Omental fat pad (tissue), 4 donors: ENCODE measurements around the gene TMEM214. TPM values are rescaled to one million over a fixed set of nuclear protein-coding genes. Genes with fewer than 3 reads are reported as not detected.
A peak's percentile ranks its signal among the peaks of the same experiment; 100 is the strongest.
"Not testable (repeated sequence)": the region's sequence is repeated elsewhere in the genome, so short reads cannot be mapped to it uniquely, and the experiment has no call there.

ENCODE experiments used
- ATAC-seq: fragments of 150-250 bp; one replicate; pipeline ENCODE4 v1.9.1; 2016; ENCODE audit warnings: mild to moderate bottlenecking, moderate library complexity; ENCODE audit not compliant: low FRiP score
- DNase-seq: peaks from one replicate; pipeline ENCODE4 v3.0.0-alpha.2; 2019; ENCODE audit warnings: low spot score
- total RNA-seq, 4 donors: library from RNA; depleted of rRNA; stranded (reverse); fragments of >200 nt; gene quantifications; one replicate each; pipeline ENCODE4 v1.1.0, GENCODE V29; 2016
- TF ChIP-seq, protein P1 (sequence below), 3 donors: fragments of 450-650 bp; IDR thresholded peaks; one replicate each; pipeline ENCODE4 v1.5.1; 2016 to 2017; ENCODE audit warnings: antibody characterized with exemption in 3 of 3, mild to moderate bottlenecking in 3 of 3, moderate library complexity in 2 of 3

Gene TMEM214
- total RNA-seq, 4 donors from 2014 or later: 52.4 to 76.0 (median 64.7) TPM

DNA sequence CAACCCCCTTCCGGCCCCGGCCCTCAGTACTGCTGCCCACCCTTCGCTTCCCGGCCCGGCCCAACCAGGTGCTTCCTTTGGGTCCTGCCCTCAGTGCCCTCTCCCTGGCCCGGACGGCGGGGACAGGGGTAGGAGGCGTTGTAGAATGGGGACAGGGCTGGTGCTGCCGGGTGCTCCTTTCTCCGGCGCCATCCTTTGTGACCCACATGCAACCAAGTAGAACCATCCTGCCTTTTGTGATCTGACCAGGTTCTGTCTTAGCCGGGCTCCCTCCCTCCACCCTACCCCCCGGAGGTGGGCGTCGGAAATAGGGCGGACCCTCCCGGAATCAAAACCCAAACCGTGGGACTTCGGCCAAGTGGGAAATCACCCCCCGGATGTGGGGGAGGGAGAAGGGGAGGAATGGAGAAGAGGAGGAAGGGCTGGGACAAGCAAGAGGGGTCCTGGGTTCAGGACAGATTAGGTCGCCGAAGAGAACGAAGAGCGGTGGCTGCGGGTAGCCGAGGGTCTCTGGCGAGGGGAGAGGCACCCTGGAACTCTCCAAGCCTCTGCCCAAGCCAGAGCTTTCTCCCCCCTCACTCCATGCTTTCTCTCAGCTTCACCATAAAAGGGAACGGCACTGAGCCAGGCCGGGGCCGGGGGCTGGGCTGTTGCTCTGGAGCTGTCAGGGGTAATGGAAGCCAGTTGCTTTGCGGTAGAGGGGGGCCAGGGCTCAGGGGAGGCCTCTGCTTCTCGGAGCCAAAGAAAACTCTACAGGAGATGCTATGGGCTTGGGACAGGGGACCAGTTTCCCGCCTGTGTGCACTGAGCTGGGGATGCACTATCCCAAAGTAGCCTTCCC, 39.4 kb downstream of the TMEM214 start:
- peak; percentile 47 for ATAC-seq

DNA sequence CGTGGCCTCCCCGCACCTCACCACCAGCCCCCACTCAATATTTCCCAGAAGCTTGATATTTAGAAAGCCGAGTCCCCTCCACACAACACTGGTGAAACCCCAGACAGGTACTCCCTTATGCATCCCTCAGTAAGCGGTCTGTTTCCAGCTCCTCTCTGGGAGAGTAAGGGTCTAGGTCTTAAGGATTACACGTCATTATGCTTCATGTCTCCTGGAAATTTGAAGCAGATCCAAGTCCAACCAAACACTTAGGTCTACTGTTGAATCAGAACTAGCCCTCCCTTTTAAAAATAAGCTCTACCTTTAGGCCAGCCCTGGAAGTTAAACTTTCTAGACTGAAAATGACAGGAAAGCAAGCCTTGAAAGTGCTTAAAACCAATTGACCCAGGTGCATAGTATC, 40.2 kb downstream of the TMEM214 start:
- TF ChIP-seq, protein P1, sequence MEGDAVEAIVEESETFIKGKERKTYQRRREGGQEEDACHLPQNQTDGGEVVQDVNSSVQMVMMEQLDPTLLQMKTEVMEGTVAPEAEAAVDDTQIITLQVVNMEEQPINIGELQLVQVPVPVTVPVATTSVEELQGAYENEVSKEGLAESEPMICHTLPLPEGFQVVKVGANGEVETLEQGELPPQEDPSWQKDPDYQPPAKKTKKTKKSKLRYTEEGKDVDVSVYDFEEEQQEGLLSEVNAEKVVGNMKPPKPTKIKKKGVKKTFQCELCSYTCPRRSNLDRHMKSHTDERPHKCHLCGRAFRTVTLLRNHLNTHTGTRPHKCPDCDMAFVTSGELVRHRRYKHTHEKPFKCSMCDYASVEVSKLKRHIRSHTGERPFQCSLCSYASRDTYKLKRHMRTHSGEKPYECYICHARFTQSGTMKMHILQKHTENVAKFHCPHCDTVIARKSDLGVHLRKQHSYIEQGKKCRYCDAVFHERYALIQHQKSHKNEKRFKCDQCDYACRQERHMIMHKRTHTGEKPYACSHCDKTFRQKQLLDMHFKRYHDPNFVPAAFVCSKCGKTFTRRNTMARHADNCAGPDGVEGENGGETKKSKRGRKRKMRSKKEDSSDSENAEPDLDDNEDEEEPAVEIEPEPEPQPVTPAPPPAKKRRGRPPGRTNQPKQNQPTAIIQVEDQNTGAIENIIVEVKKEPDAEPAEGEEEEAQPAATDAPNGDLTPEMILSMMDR (IDR thresholded peaks at IDR 0.05): no peak
- DNase-seq (no peak), ATAC-seq (no peak)

More for the DNA sequence above, 39.4 kb downstream of the TMEM214 start:
- TF ChIP-seq, protein P1 (IDR thresholded peaks at IDR 0.05): no peak
- DNase-seq: no peak

DNA sequence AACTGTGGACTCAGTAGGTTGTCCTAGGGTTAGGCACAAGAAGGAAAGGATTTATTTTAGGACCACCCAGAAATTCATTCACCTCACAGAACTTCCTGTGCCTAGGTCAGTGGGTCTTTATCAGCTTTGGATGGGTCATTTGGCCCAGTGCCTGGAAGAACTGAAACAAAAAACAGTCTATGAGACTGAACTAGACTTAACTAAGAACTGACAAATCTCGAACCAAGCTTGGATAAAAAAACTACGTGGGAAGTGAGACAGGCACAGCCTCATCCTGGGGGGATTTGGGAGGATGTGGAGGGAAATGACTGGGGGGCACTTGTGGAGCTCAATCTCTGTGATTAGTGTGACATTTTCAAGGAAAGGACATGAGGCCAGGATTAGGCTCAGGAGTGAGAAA, 41.0 kb downstream of the TMEM214 start:
- DNase-seq (no peak), ATAC-seq (no peak)
- TF ChIP-seq, protein P1 (IDR thresholded peaks at IDR 0.05): no peak

DNA sequence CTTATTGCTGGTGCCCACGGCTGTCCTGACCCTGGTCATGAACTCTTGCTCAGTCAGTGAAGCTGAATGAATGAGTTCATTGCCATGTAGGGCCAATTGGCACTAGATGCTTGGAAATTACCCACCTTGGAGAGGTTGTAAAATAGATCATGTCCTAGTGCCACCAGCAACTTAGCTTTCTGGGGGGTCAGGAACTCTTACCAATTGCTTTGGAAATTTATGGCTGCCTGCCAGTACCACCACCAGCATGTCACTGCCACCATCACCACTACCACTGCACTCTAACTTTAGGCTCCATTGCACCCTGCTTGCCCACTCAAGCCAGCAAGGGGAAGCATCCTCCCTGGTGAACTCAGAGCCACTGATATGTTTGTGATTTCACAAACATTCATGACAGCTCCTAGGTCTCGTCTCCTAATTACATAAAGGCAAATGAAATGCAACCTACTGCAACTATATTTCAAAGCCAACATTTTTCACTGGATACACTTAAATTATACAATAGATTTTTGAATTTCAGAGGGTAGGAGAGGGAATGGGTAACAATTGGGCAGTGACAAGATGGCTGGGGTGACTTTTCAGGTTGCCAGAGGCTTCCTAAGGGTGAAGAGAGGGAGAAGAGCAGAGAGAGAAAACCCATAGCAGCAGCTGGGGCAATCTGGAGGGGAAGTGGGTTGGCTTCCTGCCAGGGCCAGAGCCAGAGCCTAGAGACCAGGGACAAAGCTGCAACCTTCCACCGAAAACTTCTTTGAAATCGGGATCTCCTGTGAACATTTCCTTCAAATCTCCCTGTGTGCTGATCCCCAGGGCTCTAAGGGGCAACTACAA, 42.2 kb downstream of the TMEM214 start:
- ATAC-seq (no peak), DNase-seq (no peak)
- TF ChIP-seq, protein P1 (IDR thresholded peaks at IDR 0.05): no peak

DNA sequence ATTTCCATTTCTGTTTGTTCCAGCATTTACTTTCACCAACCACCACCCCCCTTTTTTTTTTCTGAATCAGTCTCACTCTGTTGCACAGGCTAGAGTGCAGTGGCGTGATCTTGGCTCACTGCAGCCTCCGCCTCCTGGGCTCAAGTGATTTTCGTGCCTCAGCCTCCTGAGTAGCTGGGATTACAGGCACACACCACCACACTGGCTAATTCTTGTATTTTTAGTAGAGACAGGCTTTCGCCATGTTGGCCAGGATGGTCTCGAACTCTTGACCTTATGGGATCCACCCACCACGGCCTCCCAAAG, 42.8 kb downstream of the TMEM214 start:
- DNase-seq, ATAC-seq: not testable (repeated sequence)

DNA sequence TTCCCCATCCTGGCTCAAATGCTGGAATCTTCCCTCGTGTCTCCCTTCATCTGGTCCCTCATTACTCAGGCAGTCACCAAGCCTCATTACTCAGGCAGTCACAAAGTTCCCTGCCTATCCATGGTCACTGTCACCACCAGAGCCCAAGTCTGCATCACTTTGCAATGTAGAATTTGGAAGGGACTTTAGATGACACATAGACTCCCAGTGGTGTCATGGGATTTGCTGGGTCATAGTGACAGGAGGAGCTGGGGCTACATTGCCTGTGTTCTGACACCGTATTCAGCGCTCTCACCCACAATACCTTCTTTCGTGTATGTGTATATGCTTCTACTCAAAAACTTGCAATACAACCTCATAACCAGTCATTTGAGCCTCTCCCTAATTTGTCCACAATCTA, 43.6 kb downstream of the TMEM214 start:
- DNase-seq (no peak), ATAC-seq (no peak)
- TF ChIP-seq, protein P1 (IDR thresholded peaks at IDR 0.05): no peak

DNA sequence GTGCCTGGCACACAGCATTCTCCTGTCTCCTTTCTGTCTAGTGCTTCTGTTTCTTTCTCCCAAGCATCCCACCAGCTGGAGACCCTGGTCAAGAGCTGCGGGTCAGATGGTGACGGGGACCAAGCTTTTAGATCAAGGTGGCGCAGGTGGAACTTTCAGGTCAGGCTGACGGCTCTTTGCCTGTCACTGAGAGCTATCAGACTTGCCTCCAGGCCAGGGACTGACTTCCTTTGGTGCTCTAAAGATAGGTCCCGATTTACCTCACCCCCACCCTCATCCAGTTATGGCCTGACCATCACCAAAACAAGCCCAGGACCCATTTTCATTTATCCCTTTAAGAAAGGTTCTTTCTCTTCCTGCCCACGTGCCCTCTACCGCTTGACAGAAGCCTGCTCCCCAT, 44.5 kb downstream of the TMEM214 start:
- DNase-seq (no peak), ATAC-seq (no peak)
- TF ChIP-seq, protein P1 (IDR thresholded peaks at IDR 0.05): no peak
